ENCODE results near the gene LCK.
"Not testable (repeated sequence)": the region's sequence is repeated elsewhere in the genome, so short reads cannot be mapped to it uniquely, and the experiment has no call there.

The LCK gene

DNA sequence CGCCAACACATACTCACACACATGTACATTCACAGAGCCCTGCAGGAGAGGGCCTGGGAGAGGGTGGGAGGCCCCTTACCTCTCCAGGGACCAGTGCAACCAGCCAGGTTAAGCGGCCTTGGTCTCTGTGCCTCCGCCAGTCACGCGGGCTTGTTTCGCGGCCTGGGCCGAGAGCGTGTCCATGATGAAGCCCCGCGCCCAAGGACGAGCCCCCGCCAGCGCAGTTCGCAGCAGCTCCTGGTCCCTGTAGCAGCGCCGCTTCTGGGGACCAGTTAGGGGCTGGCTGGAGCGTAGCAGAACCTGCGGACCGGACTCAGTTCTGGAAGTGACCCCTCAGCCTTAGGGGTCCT, 11.3 kb upstream of the LCK start:
- no peak for FAIRE-seq
- no peak for DNase-seq (ENCODE audit: low spot score)

- DNase-seq (ENCODE audit: low spot score), result peak; percentile 74
- no peak for FAIRE-seq
Observed at GRCh38 chr1:32240140-32240951, 10.7 kb upstream of the LCK start.

GRCh38 chr1:32241001-32241763, 9.9 kb upstream of the LCK start:
- DNase-seq (ENCODE audit: low spot score), result peak; percentile 66
- FAIRE-seq, result no peak

GRCh38 chr1:32242341-32242851, 8.7 kb upstream of the LCK start:
- DNase-seq (ENCODE audit: low spot score), result no peak
- FAIRE-seq, result no peak

GRCh38 chr1:32246888-32247273, 4.2 kb upstream of the LCK start, which contains the start of gene FAM167B:
Gene FAM167B, plus strand, starts transcription at chr1:32247222. Its CDS starts 200 bp downstream, at chr1:32247422.
- FAIRE-seq, result no peak
- DNase-seq (ENCODE audit: low spot score), result no peak

DNA sequence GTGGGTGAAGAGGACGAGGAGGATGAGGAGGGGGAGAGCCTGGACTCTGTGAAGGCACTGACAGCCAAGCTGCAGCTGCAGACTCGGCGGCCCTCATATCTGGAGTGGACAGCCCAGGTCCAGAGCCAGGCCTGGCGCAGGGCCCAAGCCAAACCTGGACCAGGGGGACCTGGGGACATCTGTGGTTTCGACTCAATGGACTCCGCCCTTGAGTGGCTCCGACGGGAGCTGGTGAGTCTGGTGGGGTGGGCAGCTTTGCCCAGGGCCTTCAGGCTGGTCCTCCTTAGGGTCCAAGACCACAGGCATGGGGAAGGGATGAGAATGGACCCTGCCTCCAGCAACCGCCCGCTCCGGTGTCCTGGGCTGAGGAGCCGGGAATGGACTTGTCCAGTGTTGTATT, 3.6 kb upstream of the LCK start:
- DNase-seq (ENCODE audit: low spot score) (no peak), FAIRE-seq (no peak)

DNA sequence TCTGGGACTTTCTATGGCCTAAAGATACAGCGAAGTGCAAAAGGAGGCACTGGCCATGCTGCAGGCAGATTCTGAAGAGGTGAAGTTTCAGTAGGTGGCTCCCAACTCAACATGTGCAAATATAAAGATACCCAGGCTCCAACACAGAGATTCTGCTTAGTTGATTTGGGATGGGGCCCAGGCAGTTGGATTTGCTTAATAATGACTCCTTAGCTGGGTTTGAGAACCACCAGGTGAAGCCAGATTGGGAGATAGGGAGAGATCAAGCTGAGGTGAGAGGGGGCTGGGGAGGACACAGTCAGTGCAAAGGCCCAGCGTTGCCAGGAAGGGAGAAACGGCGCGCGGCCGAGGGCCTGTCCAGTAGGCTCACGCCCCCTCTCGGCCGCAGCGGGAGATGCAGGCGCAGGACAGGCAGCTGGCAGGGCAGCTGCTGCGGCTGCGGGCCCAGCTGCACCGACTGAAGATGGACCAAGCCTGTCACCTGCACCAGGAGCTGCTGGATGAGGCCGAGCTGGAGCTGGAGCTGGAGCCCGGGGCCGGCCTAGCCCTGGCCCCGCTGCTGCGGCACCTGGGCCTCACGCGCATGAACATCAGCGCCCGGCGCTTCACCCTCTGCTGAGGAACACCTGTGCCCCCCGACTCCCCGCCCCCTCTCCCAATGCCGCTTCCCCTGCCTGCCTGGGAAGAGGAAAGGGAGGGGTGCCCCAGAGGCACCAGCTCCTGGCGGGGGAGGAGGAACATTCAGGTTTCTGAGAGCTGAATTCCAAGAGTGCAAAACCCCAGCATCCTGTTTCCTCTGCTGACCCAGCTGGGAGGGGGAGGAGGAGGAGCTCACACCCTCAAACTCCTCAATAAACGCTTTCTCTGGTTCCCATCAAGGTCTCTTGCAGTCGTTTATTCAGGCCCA, 2.8 kb upstream of the LCK start:
- FAIRE-seq (no peak), DNase-seq (ENCODE audit: low spot score) (peak; percentile 82)

DNA sequence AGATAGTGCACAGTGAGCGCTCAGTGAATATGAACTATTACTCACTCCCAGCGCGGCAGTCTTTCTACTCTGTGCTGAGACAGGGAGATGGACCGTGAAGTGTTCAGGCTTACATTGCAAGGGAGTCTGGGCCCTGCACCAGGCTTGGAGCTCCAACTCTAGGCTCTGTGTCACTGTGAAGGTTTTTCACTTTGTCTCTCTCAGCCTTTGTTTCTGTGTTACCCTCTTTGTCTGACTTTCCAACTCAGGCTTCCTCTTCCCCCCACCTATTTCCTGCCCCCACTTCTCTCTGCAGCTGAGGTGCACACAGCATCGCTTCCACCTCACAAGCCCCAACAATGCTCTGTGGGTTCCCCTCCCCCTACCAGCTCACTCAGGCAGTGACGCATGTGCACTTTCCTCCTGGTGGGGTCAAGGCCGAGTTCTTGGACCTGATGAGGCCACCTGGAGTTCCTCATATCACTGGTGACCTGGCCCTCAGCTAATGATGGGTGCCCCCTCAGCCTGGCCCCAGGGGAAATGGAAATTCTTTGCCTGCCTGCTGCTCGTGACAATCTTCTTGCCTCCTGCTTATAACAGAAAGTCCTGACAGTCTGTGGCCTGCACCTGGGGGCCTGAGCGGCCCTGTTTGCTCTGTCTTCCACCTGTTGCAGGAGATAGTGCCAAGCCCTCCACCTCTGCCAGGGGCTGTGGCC, 1.1 kb upstream of the LCK start:
- DNase-seq (ENCODE audit: low spot score) (no peak), FAIRE-seq (no peak)

- no peak for DNase-seq (ENCODE audit: low spot score)
- no peak for FAIRE-seq
Observed at GRCh38 chr1:32255072-32256071, 4.3 kb downstream of the LCK start.

DNA sequence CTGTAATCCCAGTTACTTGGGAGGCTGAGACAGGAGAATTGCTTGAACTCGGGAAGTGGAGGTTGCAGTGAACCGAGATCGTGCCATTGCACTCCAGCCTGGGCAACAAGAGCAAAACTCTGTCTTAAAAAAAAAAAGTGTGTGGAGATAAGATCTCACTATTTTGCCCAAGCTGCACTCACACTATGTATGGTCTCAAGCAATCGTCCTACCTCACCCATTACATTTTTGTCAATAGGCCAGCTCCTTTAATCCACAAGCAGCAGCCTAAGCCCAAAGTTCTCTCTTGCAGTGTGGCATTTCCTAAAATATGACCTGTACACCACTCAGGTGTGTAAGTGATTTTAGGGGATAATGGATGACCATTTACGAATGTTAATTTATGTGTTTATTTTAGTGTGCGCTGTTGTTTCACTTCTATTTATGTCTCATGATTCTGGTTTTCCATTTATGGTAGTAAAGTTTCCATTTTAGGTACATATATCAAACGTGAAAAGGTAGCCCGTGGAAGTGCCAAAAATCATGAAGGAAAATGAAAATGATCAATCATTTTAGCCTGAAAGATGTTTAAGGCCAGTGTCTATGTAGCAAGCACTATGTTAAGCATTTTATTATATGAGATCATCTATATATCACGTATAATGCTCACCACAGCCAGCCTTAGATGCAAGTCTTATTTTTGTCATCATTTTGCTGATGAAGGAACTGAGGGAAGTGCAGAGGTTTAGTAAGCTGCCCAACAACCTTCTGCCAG, 5.6 kb downstream of the LCK start:
- no peak for DNase-seq (ENCODE audit: low spot score)
- no peak for FAIRE-seq

DNA sequence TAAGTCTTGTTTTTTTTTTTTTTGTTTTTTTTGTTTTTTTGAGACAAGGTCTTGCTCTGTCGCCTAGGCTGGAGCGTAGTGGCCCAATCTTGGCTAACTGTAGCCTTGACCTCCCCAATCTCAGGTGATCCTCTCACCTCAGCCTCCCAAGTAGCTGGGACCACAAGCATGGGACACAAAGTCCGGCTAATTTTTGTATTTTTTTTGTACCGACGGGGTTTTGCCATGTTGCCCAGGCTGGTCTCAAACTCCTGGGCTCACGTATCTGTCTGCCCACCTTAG, 6.1 kb downstream of the LCK start:
- no peak for FAIRE-seq

GRCh38 chr1:32263236-32263593, 12.2 kb downstream of the LCK start:
- FAIRE-seq; DNase-seq (ENCODE audit: low spot score): not testable (repeated sequence)

More for the DNA sequence above, 6.1 kb downstream of the LCK start:
- no peak for DNase-seq (ENCODE audit: low spot score)

GRCh38 chr1:32263744-32264143, 12.7 kb downstream of the LCK start:
- FAIRE-seq (no peak), DNase-seq (ENCODE audit: low spot score) (no peak)

GRCh38 chr1:32265846-32266245, 14.8 kb downstream of the LCK start:
- DNase-seq (ENCODE audit: low spot score) (no peak), FAIRE-seq (no peak)

DNA sequence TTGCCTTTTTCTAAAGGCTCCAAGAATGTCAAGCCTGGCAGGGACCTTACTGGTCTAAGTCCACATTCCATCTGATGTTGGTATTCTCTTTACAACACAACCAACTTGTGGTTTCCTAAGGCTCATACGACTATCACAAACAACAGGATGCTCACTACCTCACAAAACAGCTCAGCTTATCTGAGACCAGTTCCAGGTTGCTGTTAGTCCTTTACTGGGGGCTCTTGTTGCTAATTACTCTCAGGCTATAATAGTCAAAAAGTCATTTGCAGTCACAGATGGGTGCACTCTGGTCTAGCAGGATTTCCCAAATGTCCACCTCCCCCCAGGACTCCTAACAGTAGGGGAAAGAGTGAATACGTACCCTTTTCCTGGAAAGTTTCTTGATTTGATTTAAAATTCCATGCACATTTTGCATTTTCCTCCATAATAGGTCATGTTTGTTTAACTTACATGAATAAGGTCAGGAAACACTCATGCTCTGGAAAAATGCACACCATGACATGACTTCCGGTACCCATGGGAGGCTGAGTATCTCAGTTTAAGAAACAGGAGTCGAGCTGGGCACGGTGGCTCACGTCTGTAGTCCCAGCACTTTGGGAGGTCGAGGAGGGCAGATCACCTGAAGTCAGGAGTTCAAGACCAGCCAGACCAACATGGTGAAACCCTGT, 16.0 kb downstream of the LCK start:
- no peak for FAIRE-seq
- no peak for DNase-seq (ENCODE audit: low spot score)

GRCh38 chr1:32269744-32270143, 18.7 kb downstream of the LCK start:
- DNase-seq (ENCODE audit: low spot score), result no peak
- no peak for FAIRE-seq

DNA sequence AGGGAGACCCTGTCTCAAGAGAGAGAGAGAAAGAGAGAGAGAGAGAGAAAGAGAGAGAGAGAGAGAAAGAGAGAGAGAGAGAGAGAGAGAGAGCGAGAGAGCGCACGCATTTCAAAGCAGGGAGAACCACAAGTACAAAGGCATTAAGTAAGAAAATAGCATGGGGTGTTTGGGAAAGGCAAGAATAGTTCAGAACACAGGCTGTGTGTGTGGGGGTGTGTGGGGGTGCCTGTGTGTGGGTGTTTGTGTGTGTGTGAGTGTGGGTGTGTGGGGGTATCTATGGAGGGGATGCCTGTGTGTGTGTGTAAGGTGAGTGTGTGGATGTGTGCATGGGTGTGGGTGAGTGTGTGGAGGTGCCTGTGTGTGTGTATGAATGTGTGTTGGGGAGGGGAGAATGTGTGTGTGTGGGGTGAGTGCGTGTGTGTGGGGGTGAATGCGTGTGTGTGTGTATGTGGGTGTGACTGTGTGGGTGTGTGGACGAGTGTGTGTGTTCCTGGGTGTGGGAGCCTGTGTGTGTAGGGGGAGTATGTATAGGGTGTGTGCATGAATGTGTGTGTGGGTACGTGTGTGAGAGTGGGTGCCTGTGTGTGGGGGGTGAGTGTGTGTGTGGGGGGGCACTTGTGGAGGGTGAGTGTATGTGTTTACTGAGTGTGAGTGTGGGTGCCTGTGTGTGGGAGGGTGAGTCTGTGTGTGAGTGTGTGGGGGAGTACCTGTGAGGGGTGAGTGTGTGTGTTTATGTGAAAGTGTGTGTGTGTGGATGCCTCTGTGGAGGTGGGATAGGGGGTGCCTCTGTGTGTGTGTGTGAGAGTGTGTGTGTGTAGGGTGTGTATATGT, 21.7 kb downstream of the LCK start:
- peak; percentile 98 for FAIRE-seq
- no peak for DNase-seq (ENCODE audit: low spot score)

Measured in urothelium cell line (cell line).